Mesodermal cell (in vitro differentiated cells): Measurements from ENCODE around the gene TRIM39.
"Not testable (repeated sequence)": the region's sequence is repeated elsewhere in the genome, so short reads cannot be mapped to it uniquely, and the experiment has no call there.

ENCODE experiments used
- H3K27ac ChIP-seq: 2 replicates; pipeline ENCODE4 v1.7.0; 2013; ENCODE audit warnings: mild to moderate bottlenecking, low read depth, low read length, moderate library complexity; ENCODE audit not compliant: severe bottlenecking
- H3K36me3 ChIP-seq: 2 replicates; pipeline ENCODE4 v1.7.1; 2013; ENCODE audit warnings: mild to moderate bottlenecking, low read length, moderate library complexity; ENCODE audit not compliant: control insufficient read depth, insufficient read depth
- H3K4me1 ChIP-seq: one replicate; pipeline ENCODE4 v1.7.1; 2013; ENCODE audit warnings: mild to moderate bottlenecking, low read length; ENCODE audit not compliant: insufficient read depth, control insufficient read depth, poor library complexity, severe bottlenecking
- H3K4me3 ChIP-seq: 2 replicates; pipeline ENCODE4 v1.7.0; 2013; ENCODE audit warnings: low read length, control low read depth, mild to moderate bottlenecking; ENCODE audit not compliant: insufficient read depth, poor library complexity, severe bottlenecking; ENCODE audit errors: extremely low read depth
- H3K9me3 ChIP-seq: 2 replicates; pipeline ENCODE4 v1.7.1; 2013; ENCODE audit warnings: mild to moderate bottlenecking, low read length, moderate library complexity; ENCODE audit not compliant: control insufficient read depth
- WGBS, 2 experiments: methylation state at CpG; one replicate each; pipeline ENCODE4 v1.1.5; 2013; ENCODE audit warnings: missing lambda C conversion rate in 2 of 2; ENCODE audit not compliant: insufficient coverage in 2 of 2; 5-methylcytosine and 5-hydroxymethylcytosine counted together

Gene TRIM39

DNA sequence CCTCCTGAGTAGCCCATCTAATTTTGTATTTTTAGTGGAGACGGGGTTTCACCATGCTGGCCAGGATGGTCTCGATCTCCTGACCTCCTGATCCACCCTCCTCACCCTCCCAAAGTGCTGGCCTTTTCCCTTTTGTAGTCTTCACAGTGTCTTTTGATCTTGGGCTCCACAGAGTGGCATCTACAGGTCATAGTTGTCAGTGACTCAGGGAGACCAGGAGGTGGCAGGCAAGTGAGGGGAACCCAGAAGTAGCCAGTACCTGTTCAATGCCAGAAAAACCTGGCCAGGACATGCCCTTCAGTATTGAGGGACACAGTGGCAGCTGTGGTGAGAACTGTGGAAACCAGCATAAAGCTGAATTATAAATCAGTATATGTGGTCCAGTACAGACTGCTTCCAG, 37.9 kb downstream of the TRIM39 start:
- WGBS, 2 experiments: 92% methylated on average over 2 of the region's 2 CpGs; no CpG with 5 or more reads in 1 of the 2 experiments

GRCh38 chr6:30369280-30369679, 42.6 kb downstream of the TRIM39 start:
- not testable (repeated sequence) for H3K4me3 ChIP-seq, H3K27ac ChIP-seq, H3K36me3 ChIP-seq, H3K9me3 ChIP-seq, H3K4me1 ChIP-seq
- WGBS, 2 experiments: no CpG with 5 or more reads among the region's 1 CpG

More for the DNA sequence above, 37.9 kb downstream of the TRIM39 start:
- Histone ChIP-seq H3K4me3 (no peak overlapping the region), H3K36me3 (no peaks in the 10 kb centered on the region), H3K9me3 (no peaks in the 10 kb centered on the region), H3K27ac (no peak overlapping the region), H3K4me1 (no peaks in the 10 kb centered on the region)

GRCh38 chr6:30378290-30378937, 51.7 kb downstream of the TRIM39 start:
- H3K36me3 ChIP-seq: no peaks in the 10 kb centered on the region
- 0% methylated on average over 1 of the region's 1 CpG for WGBS, 2 experiments
- no peaks in the 10 kb centered on the region for H3K4me1 ChIP-seq
- H3K27ac ChIP-seq: no peak overlapping the region
- H3K4me3 ChIP-seq: no peak overlapping the region
- no peaks in the 10 kb centered on the region for H3K9me3 ChIP-seq

GRCh38 chr6:30380464-30380863, 53.7 kb downstream of the TRIM39 start:
- Histone ChIP-seq H3K4me3 (no peak overlapping the region), H3K27ac (no peak overlapping the region), H3K36me3 (no peaks in the 10 kb centered on the region), H3K9me3 (no peaks in the 10 kb centered on the region), H3K4me1 (no peaks in the 10 kb centered on the region)
- WGBS, 2 experiments: no CpG with 5 or more reads among the region's 5 CpGs

GRCh38 chr6:30386166-30386565, 59.4 kb downstream of the TRIM39 start:
- Histone ChIP-seq H3K36me3 (no peaks in the 10 kb centered on the region), H3K27ac (no peak overlapping the region), H3K9me3 (no peaks in the 10 kb centered on the region), H3K4me3 (no peak overlapping the region), H3K4me1 (no peaks in the 10 kb centered on the region)
- 49 to 52% methylated on average over 2 to 3 of the region's 3 CpGs for WGBS, 2 experiments

DNA sequence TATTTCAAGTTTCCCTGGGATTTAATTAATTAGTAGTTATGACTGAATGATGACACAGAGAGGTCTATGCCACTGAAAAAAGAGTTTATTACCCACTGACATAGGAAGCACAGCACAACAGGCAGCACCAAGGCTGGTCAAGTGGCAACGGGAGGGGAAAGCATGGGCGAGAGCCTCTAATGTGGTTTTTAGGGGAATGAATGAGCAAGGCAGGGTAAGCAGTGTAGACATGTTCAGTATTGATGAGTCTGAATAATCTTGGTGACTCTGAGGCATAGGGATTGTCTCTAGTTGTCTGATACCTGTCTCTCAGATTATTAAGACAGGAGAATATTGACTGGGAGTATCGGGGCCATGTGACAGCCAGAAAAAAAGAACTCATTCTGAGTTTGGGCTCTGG, 64.5 kb downstream of the TRIM39 start:
- Histone ChIP-seq H3K9me3 (no peaks in the 10 kb centered on the region), H3K27ac (no peak overlapping the region), H3K36me3 (no peaks in the 10 kb centered on the region), H3K4me3 (no peak overlapping the region), H3K4me1 (no peaks in the 10 kb centered on the region)
- 50 to 63% methylated on average over 3 of the region's 3 CpGs for WGBS, 2 experiments
